H9 (cell line): Measurements from ENCODE around the gene MOV10L1. TPM values are rescaled to one million over a fixed set of nuclear protein-coding genes. Genes with fewer than 3 reads are reported as not detected.

Experiments
- DNase-seq: peaks from one replicate; pipeline ENCODE4 v3.0.0-alpha.2; 2017
- H2AFZ ChIP-seq: one replicate; pipeline ENCODE4 v1.6.1; 2013; ENCODE audit warnings: mild to moderate bottlenecking, low read length, control low read depth, moderate library complexity
- H2AK5ac ChIP-seq: 2 replicates; pipeline ENCODE4 v1.6.1; 2013; ENCODE audit warnings: low read length, control low read depth, mixed read lengths; ENCODE audit not compliant: insufficient read length
- H2BK120ac ChIP-seq: one replicate; pipeline ENCODE4 v1.6.1; 2013; ENCODE audit warnings: low read depth, mild to moderate bottlenecking, low read length, control low read depth, inconsistent platforms; ENCODE audit not compliant: poor library complexity, severe bottlenecking
- H2BK12ac ChIP-seq: 2 replicates; pipeline ENCODE4 v1.6.1; 2013; ENCODE audit warnings: low read length, control low read depth, mixed read lengths, low read depth; ENCODE audit not compliant: insufficient read length
- H2BK15ac ChIP-seq: 2 replicates; pipeline ENCODE4 v1.6.1; 2013; ENCODE audit warnings: low read depth, low read length, control low read depth
- H2BK20ac ChIP-seq: one replicate; pipeline ENCODE4 v1.6.1; 2013; ENCODE audit warnings: low read depth, mild to moderate bottlenecking, low read length, control low read depth, inconsistent platforms; ENCODE audit not compliant: poor library complexity, severe bottlenecking
- H2BK5ac ChIP-seq: 2 replicates; pipeline ENCODE4 v1.6.1; 2013; ENCODE audit warnings: low read length, control low read depth, mixed read lengths; ENCODE audit not compliant: insufficient read length
- H3K14ac ChIP-seq: 2 replicates; pipeline ENCODE4 v1.6.1; 2013; ENCODE audit warnings: low read length, control low read depth; ENCODE audit not compliant: insufficient read depth
- H3K18ac ChIP-seq: 2 replicates; pipeline ENCODE4 v1.6.1; 2013; ENCODE audit warnings: low read depth, mild to moderate bottlenecking, mixed read lengths, low read length, control low read depth; ENCODE audit not compliant: insufficient read length
- H3K23ac ChIP-seq: 2 replicates; pipeline ENCODE4 v1.6.1; 2013; ENCODE audit warnings: low read length, control low read depth, mixed read lengths, low read depth; ENCODE audit not compliant: insufficient read length
- H3K23me2 ChIP-seq: 2 replicates; pipeline ENCODE4 v1.6.1; 2013; ENCODE audit warnings: low read depth, mild to moderate bottlenecking, mixed read lengths, low read length, control low read depth; ENCODE audit not compliant: insufficient read length, poor library complexity, severe bottlenecking
- H3K27ac ChIP-seq: 2 replicates; pipeline ENCODE4 v1.5.1; 2013; ENCODE audit warnings: low read length, control low read depth, mixed read lengths, low read depth; ENCODE audit not compliant: insufficient read length
- H3K27me3 ChIP-seq: 2 replicates; pipeline ENCODE4 v1.6.1; 2013; ENCODE audit warnings: low read length, control low read depth, inconsistent platforms; ENCODE audit not compliant: insufficient read depth
- H3K4ac ChIP-seq: 2 replicates; pipeline ENCODE4 v1.6.1; 2013; ENCODE audit warnings: low read depth, mild to moderate bottlenecking, control low read depth, inconsistent platforms, low read length, moderate library complexity
- H3K4me1 ChIP-seq: 2 replicates; pipeline ENCODE4 v1.6.1; 2013; ENCODE audit warnings: low read length, control low read depth, inconsistent platforms; ENCODE audit not compliant: insufficient read depth
- H3K4me2 ChIP-seq: 2 replicates; pipeline ENCODE4 v1.6.1; 2013; ENCODE audit warnings: low read length, control low read depth, mixed read lengths; ENCODE audit not compliant: insufficient read length, insufficient read depth
- H3K56ac ChIP-seq: 2 replicates; pipeline ENCODE4 v1.6.1; 2013; ENCODE audit warnings: low read depth, mild to moderate bottlenecking, mixed read lengths, low read length, control low read depth; ENCODE audit not compliant: insufficient read length
- H3K79me1 ChIP-seq: 2 replicates; pipeline ENCODE4 v1.6.1; 2013; ENCODE audit warnings: low read depth, mild to moderate bottlenecking, moderate library complexity, low read length, control low read depth, inconsistent platforms; ENCODE audit not compliant: insufficient read depth, poor library complexity, severe bottlenecking
- H3K79me2 ChIP-seq: 2 replicates; pipeline ENCODE4 v1.6.1; 2013; ENCODE audit warnings: low read length, control low read depth, inconsistent platforms; ENCODE audit not compliant: insufficient read depth
- H3K9ac ChIP-seq: 2 replicates; pipeline ENCODE4 v1.6.1; 2013; ENCODE audit warnings: low read length, control low read depth, mixed read lengths; ENCODE audit not compliant: insufficient read length; ENCODE audit errors: extremely low read depth
- H3K9me3 ChIP-seq: one replicate; pipeline ENCODE4 v1.6.1; 2013; ENCODE audit warnings: low read depth, low read length, inconsistent platforms; ENCODE audit not compliant: control insufficient read depth
- H3T11ph ChIP-seq: one replicate; pipeline ENCODE4 v1.6.1; 2013; ENCODE audit warnings: mild to moderate bottlenecking, low read length, control low read depth, inconsistent platforms
- H4K20me1 ChIP-seq: one replicate; pipeline ENCODE4 v1.6.1; 2013; ENCODE audit not compliant: control insufficient read depth, insufficient read length, insufficient read depth
- H4K5ac ChIP-seq: 2 replicates; pipeline ENCODE4 v1.6.1; 2013; ENCODE audit warnings: low read depth, mild to moderate bottlenecking, mixed read lengths, low read length, control low read depth; ENCODE audit not compliant: insufficient read length
- H4K8ac ChIP-seq: replicated peaks from 2 replicates; pipeline ENCODE4 v1.6.1; 2013; ENCODE audit warnings: low read length, control low read depth, mixed read lengths, low read depth; ENCODE audit not compliant: insufficient read length
- H4K91ac ChIP-seq: 2 replicates; pipeline ENCODE4 v1.6.1; 2013; ENCODE audit warnings: low read depth, mild to moderate bottlenecking, moderate library complexity, mixed read lengths, low read length, control low read depth; ENCODE audit not compliant: insufficient read length
- H3K27ac Mint-ChIP-seq, 3 experiments: 2 replicates in 2 of 3; 3 replicates in 1 of 3; pipeline ENCODE4 v1.8.0; 2020 to 2021; ENCODE audit warnings: mixed read lengths in 3 of 3, mild to moderate bottlenecking in 1 of 3, moderate library complexity in 1 of 3
- H3K27me3 Mint-ChIP-seq: 2 replicates; pipeline ENCODE4 v1.8.0; 2021; ENCODE audit warnings: low read depth, mild to moderate bottlenecking, moderate library complexity, mixed read lengths
- H3K36me3 Mint-ChIP-seq, 3 experiments: 2 replicates in 2 of 3; 3 replicates in 1 of 3; pipeline ENCODE4 v1.8.0; 2020 to 2021; ENCODE audit warnings: low read depth in 3 of 3, mixed read lengths in 3 of 3; ENCODE audit not compliant: insufficient read depth in 1 of 3
- H3K4me1 Mint-ChIP-seq, 2 experiments: 2 replicates each; pipeline ENCODE4 v1.8.0; 2020; ENCODE audit warnings: mixed read lengths in 2 of 2
- H3K4me3 Mint-ChIP-seq, 2 experiments: 2 replicates in 1 of 2; 3 replicates in 1 of 2; pipeline ENCODE4 v1.8.0; 2020 to 2021; ENCODE audit warnings: mild to moderate bottlenecking in 2 of 2, mixed read lengths in 2 of 2, moderate library complexity in 1 of 2
- H3K9me3 Mint-ChIP-seq, 2 experiments: 2 replicates in 1 of 2; 3 replicates in 1 of 2; pipeline ENCODE4 v1.8.0; 2020; ENCODE audit warnings: mild to moderate bottlenecking in 2 of 2, mixed read lengths in 2 of 2, moderate library complexity in 1 of 2
- WGBS: extraction: QIAGEN DNeasy Blood & Tissue Kit; methylation state at CpG from one replicate; pipeline ENCODE4 v1.1.7; 2013; ENCODE audit warnings: missing lambda C conversion rate, low lambda C conversion rate, mixed read lengths; ENCODE audit not compliant: insufficient read length; ENCODE audit errors: extremely low coverage; 5-methylcytosine and 5-hydroxymethylcytosine counted together
- total RNA-seq: library from RNA; stranded (reverse); gene quantifications from 2 replicates; pipeline ENCODE4 v1.2.1, GENCODE V29; 2021
- TF ChIP-seq, protein P1 (sequence below): fragments of 200-600 bp; sonication (generic); conservative IDR thresholded peaks from 3 replicates; pipeline ENCODE4 v1.8.0; 2021; ENCODE audit warnings: antibody characterized with exemption, mild to moderate bottlenecking

The MOV10L1 gene
- total RNA-seq, 1 experiment from 2014 or later, result not detected

DNA sequence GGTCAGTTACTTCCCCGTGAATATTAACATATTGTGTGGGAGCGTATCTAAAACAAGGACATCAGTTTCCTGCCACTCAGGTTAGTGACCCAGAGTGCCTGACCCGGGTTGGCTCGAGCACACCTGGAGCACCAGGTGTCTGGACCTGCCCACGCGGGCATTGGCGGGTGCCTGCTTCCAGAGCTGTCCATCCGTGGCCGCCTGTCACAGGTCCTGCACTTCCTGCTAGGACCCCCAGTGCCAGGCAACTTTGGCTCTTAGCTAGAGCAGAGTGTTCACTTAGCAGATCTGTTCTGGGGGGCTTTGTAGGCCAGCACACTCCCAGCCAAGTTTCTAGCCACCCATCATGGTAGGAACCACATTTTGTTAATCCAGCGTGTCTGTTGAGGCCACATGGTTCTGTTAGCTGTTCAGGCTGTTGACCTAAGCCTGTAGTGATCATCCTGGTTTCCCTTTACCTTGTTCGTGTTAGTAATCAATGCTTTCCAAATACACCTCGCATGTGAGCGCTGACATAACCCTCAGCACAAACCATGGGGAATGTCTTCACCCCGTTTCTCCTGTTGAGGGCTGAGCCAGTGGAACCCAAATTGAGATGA lies 29.5 kb downstream of the MOV10L1 start:
- Mint-ChIP-seq H3K4me3 (no peak overlapping the region), H3K36me3 (no peaks in the 10 kb centered on the region; a peak in 1 of 7 replicates), H3K27ac (no peak overlapping the region), H3K4me1 (peaks cover 0 to 6% of the 10 kb centered on the region in 2 experiments; a peak in 3 of 4 replicates), H3K27me3 (peaks cover 44% of the 10 kb centered on the region), H3K9me3 (peaks cover 3 to 5% of the 10 kb centered on the region in 2 experiments; a peak in 4 of 5 replicates)
- no peaks in the 10 kb centered on the region for H3K79me2 ChIP-seq
- H2BK120ac ChIP-seq, result no peak overlapping the region
- no peak overlapping the region for H2BK12ac ChIP-seq
- H3K9me3 ChIP-seq, result no peaks in the 10 kb centered on the region
- no peak overlapping the region for H3K56ac ChIP-seq
- H3K14ac ChIP-seq, result no peak overlapping the region
- no peak overlapping the region for H2AFZ ChIP-seq
- no peak overlapping the region for H2BK15ac ChIP-seq
- no peaks in the 10 kb centered on the region for H3K4me1 ChIP-seq
- H3K27ac ChIP-seq, result no peak overlapping the region
- no peaks in the 10 kb centered on the region for H3K23me2 ChIP-seq
- no peak overlapping the region for H4K91ac ChIP-seq
- no peak overlapping the region for H2BK20ac ChIP-seq
- no peak for DNase-seq
- TF ChIP-seq, protein P1, sequence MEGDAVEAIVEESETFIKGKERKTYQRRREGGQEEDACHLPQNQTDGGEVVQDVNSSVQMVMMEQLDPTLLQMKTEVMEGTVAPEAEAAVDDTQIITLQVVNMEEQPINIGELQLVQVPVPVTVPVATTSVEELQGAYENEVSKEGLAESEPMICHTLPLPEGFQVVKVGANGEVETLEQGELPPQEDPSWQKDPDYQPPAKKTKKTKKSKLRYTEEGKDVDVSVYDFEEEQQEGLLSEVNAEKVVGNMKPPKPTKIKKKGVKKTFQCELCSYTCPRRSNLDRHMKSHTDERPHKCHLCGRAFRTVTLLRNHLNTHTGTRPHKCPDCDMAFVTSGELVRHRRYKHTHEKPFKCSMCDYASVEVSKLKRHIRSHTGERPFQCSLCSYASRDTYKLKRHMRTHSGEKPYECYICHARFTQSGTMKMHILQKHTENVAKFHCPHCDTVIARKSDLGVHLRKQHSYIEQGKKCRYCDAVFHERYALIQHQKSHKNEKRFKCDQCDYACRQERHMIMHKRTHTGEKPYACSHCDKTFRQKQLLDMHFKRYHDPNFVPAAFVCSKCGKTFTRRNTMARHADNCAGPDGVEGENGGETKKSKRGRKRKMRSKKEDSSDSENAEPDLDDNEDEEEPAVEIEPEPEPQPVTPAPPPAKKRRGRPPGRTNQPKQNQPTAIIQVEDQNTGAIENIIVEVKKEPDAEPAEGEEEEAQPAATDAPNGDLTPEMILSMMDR, result no peak
- no peaks in the 10 kb centered on the region for H4K20me1 ChIP-seq
- no peak overlapping the region for H4K8ac ChIP-seq
- no peak overlapping the region for H3K4me2 ChIP-seq
- H3K27me3 ChIP-seq, result no peaks in the 10 kb centered on the region
- no peak overlapping the region for H3K23ac ChIP-seq
- no CpG with 5 or more reads among the region's 14 CpGs for WGBS
- no peak overlapping the region for H4K5ac ChIP-seq
- no peak overlapping the region for H3K18ac ChIP-seq
- no peak overlapping the region for H2BK5ac ChIP-seq
- H3K4ac ChIP-seq, result no peak overlapping the region
- H3T11ph ChIP-seq, result no peak overlapping the region
- no peak overlapping the region for H2AK5ac ChIP-seq
- no peaks in the 10 kb centered on the region for H3K79me1 ChIP-seq
- H3K9ac ChIP-seq, result no peak overlapping the region
